Urinary bladder (tissue), 4 donors: ENCODE data around the gene SPATA25. TPM values are rescaled to one million over a fixed set of nuclear protein-coding genes. Genes with fewer than 3 reads are reported as not detected.
A peak's percentile ranks its signal among the peaks of the same experiment; 100 is the strongest.

Experiments used
- DNase-seq: peaks from one replicate; pipeline ENCODE4 v3.0.0-alpha.2; 2015; ENCODE audit errors: extremely low spot score
- H3K27ac ChIP-seq: one replicate; pipeline ENCODE4 v1.5.1; 2013; ENCODE audit warnings: low read depth, mild to moderate bottlenecking, moderate library complexity
- H3K36me3 ChIP-seq: one replicate; pipeline ENCODE4 v1.6.1; 2013; ENCODE audit warnings: mild to moderate bottlenecking, moderate library complexity; ENCODE audit not compliant: insufficient read depth
- H3K4me1 ChIP-seq: one replicate; pipeline ENCODE4 v1.6.1; 2013; ENCODE audit warnings: mild to moderate bottlenecking, moderate library complexity; ENCODE audit not compliant: insufficient read depth
- H3K4me3 ChIP-seq: one replicate; pipeline ENCODE4 v1.5.1; 2013; ENCODE audit warnings: low read depth, low read length
- WGBS: extraction: QIAGEN DNeasy Blood & Tissue Kit; methylation state at CpG from one replicate; pipeline ENCODE4 v1.1.7; 2013; 5-methylcytosine and 5-hydroxymethylcytosine counted together
- polyA plus RNA-seq: library from polyadenylated mRNA; stranded (reverse); fragments of 200-250 nt; gene quantifications from one replicate; pipeline ENCODE4 v1.2.3, GENCODE V29; 2013
- total RNA-seq: library from RNA; depleted of rRNA; stranded (reverse); fragments of >200 nt; gene quantifications from one replicate; pipeline ENCODE4 v1.2.3, GENCODE V29; 2014
- donor health status: healthy with polysubstance abuse.
- donor health status: healthy.

Gene SPATA25
- total and polyA plus RNA-seq, 2 donors = 1.7 to 3.8 TPM

GRCh38 chr20:45892828-45893500 is 5.5 kb upstream of the SPATA25 start:
- peaks cover 1% of the 10 kb centered on the region for H3K36me3 ChIP-seq
- 73% methylated on average over 4 of the region's 4 CpGs for WGBS
- no peaks in the 10 kb centered on the region for H3K4me1 ChIP-seq
- DNase-seq = no peak
- H3K4me3 ChIP-seq = no peak overlapping the region
- H3K27ac ChIP-seq = no peak overlapping the region

DNA sequence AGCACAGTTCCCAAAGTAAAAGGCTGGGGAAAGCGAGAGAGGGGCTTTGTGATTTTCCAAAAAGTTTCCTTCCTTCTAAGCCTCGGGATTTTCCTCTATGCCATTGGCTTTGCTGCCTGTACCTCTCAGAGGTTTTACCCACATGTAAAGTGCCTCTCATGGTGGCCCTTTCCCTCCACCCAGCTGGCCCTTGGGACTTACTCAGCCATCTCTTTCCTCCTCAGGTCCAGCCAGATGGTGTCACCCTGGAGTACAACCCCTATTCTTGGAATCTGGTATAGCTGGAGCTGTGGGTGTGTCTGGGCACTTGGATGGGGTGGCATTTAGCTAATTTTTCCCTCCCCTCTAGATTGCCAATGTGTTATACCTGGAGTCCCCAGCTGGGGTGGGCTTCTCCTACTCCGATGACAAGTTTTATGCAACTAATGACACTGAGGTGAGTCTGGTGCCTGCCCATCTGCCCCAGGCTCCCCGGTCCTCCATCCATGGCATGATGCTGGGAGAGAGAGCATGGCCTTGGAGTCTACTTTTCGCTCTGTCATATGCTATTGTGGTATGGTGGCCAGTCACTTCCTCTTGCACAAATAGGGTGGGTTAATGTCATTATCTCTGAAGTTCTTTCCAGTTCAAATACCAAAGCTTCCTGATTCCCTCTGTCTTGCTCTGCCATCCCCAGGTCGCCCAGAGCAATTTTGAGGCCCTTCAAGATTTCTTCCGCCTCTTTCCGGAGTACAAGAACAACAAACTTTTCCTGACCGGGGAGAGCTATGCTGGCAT is 4.8 kb upstream of the SPATA25 start:
- H3K4me1 ChIP-seq = no peaks in the 10 kb centered on the region
- H3K36me3 ChIP-seq = peaks cover 1% of the 10 kb centered on the region
- no peak overlapping the region for H3K27ac ChIP-seq
- no peak for DNase-seq
- WGBS = 82% methylated on average over 9 of the region's 9 CpGs
- H3K4me3 ChIP-seq = peak overlapping the region; percentile 60

DNA sequence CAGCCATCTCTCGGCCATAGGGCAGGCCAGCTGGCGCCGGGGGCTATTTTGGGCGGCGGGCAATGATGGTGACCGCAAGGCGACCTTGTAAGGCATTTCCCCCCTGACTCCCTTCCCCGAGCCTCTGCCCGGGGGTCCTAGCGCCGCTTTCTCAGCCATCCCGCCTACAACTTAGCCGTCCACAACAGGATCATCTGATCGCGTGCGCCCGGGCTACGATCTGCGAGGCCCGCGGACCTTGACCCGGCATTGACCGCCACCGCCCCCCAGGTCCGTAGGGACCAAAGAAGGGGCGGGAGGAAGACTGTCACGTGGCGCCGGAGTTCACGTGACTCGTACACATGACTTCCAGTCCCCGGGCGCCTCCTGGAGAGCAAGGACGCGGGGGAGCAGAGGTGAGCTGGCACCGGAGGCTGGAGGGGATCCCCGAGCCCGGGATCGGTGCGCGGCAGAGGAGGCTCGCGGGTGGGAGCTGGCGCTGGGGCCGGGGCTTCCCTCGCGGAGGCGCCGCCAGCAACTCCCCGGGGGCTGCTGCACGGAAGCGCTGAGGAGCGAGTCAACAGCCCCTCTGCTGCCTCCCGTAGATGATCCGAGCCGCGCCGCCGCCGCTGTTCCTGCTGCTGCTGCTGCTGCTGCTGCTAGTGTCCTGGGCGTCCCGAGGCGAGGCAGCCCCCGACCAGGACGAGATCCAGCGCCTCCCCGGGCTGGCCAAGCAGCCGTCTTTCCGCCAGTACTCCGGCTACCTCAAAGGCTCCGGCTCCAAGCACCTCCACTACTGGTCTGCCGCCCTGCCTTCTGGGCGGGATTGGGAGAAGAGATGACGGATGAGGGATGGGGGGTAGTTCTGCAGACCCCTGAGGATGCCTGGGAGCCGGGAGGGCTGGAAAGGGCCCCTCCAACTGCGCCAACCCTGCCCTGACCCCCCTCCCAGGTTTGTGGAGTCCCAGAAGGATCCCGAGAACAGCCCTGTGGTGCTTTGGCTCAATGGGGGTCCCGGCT is 3.9 kb upstream of the SPATA25 start, which contains the start of the genes CTSA and NEURL2:
Gene CTSA (plus strand): TSS at position 351 of the 999 bp plus-strand sequence. CDS start 234 bp downstream, at position 585.
Gene NEURL2 (minus strand): TSS at position 224 of the 999 bp plus-strand sequence. CDS start 217 bp downstream, at position 7.
- peak within 1 kb of the TSS; percentile 71 for H3K27ac ChIP-seq
- peak within 1 kb of the TSS; percentile 60 for H3K4me3 ChIP-seq
- H3K36me3 ChIP-seq = peaks cover 1% of the 10 kb centered on the region
- H3K4me1 ChIP-seq = no peaks in the 10 kb centered on the region
- WGBS = under 1% methylated on average over 78 of the region's 78 CpGs
- peak; percentile 39 for DNase-seq

- under 1% methylated on average over 79 of the region's 79 CpGs for WGBS
- peak; percentile 61 for DNase-seq
- H3K4me1 ChIP-seq = no peaks in the 10 kb centered on the region
- H3K36me3 ChIP-seq = peaks cover 1% of the 10 kb centered on the region
- peak overlapping the region; percentile 71 for H3K27ac ChIP-seq
- H3K4me3 ChIP-seq = peak overlapping the region; percentile 60
Measured at GRCh38 chr20:45890077-45890984, 2.9 kb upstream of the SPATA25 start.

GRCh38 chr20:45888681-45889080 is 1.3 kb upstream of the SPATA25 start:
- Histone ChIP-seq H3K4me1 (no peaks in the 10 kb centered on the region), H3K27ac (no peak overlapping the region), H3K36me3 (no peaks in the 10 kb centered on the region), H3K4me3 (no peak overlapping the region)
- no peak for DNase-seq
- 94% methylated on average over 3 of the region's 3 CpGs for WGBS

GRCh38 chr20:45886590-45887345 is 654 bp downstream of the SPATA25 start:
- WGBS = 88% methylated on average over 19 of the region's 19 CpGs
- Histone ChIP-seq H3K27ac (no peak overlapping the region), H3K36me3 (no peaks in the 10 kb centered on the region), H3K4me1 (no peaks in the 10 kb centered on the region), H3K4me3 (no peak overlapping the region)
- DNase-seq = no peak

- H3K36me3 ChIP-seq = no peaks in the 10 kb centered on the region
- 89% methylated on average over 9 of the region's 9 CpGs for WGBS
- no peak overlapping the region for H3K27ac ChIP-seq
- no peak overlapping the region for H3K4me3 ChIP-seq
- DNase-seq = no peak
- no peaks in the 10 kb centered on the region for H3K4me1 ChIP-seq
Measured at GRCh38 chr20:45883100-45883469, 4.3 kb downstream of the SPATA25 start.

DNA sequence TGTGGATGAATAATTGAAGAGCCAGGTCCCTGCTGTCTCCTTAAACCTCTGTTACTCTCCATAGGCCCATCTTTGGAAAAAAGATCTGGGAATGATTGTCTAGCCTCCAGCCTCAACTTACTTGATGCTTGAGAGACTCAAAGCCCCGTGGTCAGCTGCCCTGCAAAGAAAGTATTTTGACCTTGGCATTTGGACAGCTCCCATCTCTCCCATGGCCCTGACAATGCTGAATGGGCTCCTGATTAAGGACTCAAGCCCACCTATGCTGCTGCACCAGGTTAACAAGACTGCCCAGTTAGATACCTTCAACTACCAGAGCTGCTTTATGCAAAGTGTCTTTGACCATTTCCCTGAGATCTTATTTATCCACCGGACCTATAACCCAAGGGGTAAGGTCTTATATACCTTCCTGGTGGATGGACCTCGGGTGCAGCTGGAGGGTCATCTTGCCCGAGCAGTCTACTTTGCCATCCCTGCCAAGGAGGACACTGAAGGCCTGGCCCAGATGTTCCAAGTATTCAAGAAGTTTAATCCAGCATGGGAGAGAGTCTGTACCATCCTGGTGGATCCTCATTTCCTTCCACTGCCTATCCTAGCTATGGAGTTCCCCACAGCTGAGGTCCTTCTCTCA is 4.8 kb downstream of the SPATA25 start:
- 87% methylated on average over 4 of the region's 4 CpGs for WGBS
- Histone ChIP-seq H3K4me1 (no peaks in the 10 kb centered on the region), H3K36me3 (no peaks in the 10 kb centered on the region), H3K27ac (no peak overlapping the region), H3K4me3 (no peak overlapping the region)
- no peak for DNase-seq

DNA sequence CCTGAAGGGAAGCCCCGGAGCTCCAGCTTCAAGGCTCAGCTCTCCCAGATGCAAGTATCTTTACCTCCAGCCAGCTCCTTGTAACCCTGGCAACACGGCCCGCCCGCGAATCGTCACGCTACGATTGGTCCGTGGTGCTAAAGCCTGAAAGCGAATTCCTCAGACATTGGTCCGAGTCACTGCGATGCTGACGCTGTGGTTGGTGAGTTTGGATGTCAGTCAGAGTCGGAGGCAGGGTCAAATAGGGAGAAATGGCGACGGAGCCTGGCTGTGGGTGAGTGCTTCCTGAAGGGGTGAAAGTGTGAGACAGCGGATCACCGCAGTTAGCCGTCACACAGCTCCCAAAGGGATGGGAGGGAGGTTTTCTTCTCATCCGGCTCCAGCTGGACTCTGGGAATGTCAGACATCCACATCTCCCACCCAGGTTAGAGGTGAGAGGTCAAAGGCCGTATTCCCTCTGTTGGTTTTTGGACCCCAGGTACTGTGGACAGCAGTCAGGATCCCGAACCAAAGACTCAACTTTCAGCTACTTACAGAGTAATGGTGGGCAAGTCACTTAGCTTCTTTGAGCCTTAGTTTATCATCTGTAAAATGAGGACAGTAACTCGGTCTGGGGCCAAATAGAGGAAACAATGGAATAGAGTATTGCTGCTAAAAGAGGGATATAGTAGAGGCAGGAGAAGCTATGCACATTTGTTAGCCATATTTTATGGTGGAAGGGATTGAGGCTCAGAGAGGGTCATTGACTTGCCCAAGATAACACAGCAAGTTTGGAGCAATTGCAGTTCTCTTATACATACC is 6.2 kb downstream of the SPATA25 start, which contains the start of gene ZSWIM1:
Gene ZSWIM1 (plus strand): TSS at position 240 of the 801 bp plus-strand sequence. CDS start 1,366 bp downstream, outside the sequence.
- peak within 1 kb of the TSS; percentile 45 for H3K4me3 ChIP-seq
- H3K4me1 ChIP-seq = no peaks in the 10 kb centered on the region
- WGBS = under 1% methylated on average over 23 of the region's 23 CpGs
- peak; percentile 99 for DNase-seq
- peak within 1 kb of the TSS; percentile 40 for H3K27ac ChIP-seq
- H3K36me3 ChIP-seq = no peaks in the 10 kb centered on the region

GRCh38 chr20:45878076-45878761 is 9.2 kb downstream of the SPATA25 start:
- no peaks in the 10 kb centered on the region for H3K36me3 ChIP-seq
- DNase-seq = no peak
- H3K27ac ChIP-seq = no peak overlapping the region
- 76% methylated on average over 13 of the region's 13 CpGs for WGBS
- no peak overlapping the region for H3K4me3 ChIP-seq
- no peaks in the 10 kb centered on the region for H3K4me1 ChIP-seq
